Right kidney (tissue), 1 donor: Measurements from ENCODE around the gene GPR63.

Source experiments
- DNase-seq: peaks from one replicate; pipeline ENCODE4 v3.0.0-alpha.2; 2016

Gene GPR63

DNA sequence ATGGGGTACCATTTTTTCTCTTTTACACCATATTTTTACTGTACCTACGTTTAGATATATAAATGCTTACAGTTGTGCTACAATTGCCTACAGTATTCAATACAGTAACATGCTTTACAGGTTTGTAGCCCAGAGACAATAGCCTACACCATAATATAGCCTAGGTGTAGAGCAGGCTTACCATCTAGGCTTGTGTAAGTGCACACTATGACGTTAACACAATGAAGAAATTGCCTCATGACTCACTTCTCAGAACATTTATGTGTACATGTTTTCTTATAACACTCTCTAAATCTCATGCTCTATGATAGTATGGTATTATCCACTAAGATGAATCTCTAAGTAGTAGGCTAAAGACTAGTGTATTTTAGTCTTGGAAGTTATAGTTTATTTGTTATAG is 13.5 kb downstream of the GPR63 start:
- no peak for DNase-seq

DNA sequence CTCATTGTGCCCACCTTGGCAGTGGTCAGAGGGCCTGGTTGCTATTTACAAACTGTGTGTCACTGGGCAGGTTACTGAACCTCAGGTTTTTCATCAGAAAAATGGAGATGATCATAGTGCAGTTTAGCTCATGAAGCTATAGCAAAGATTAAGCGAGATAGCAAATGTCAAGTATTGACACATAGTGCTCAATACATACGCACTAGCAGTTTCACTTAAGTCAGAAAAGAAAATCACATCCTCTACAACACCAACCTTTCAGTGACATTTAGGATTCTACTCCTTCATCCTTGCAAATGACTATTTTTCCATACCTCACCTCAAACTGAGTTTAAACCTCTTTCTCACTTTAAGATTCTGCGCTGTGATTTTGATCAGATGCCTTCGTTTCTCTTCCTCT is 16.2 kb downstream of the GPR63 start:
- DNase-seq, result no peak

DNA sequence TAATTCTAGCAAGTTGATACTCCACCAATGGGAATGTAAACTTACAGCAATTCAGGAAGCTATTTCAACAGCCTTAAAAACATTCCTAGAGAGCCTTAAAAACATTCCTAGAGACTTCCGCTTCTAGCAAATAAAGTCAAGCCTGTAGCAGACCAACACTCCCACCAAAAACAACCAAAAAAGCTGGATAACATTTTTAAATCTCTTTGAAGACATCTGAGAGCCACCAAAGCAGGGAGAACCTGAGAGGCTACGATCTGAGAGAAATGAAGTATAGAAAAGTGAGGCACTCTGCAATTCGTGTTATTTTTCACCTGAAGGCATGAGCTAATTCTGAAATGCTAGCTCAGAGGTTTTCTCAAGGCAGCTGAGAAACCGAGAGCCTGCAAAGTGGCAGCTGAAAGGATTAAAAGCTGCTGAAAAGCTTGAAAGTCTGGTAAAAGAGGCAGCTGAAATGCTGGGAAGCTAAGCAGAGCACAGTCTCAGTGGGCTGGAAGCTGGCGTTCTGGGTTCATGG is 20.9 kb downstream of the GPR63 start:
- peak; percentile 46 for DNase-seq

DNA sequence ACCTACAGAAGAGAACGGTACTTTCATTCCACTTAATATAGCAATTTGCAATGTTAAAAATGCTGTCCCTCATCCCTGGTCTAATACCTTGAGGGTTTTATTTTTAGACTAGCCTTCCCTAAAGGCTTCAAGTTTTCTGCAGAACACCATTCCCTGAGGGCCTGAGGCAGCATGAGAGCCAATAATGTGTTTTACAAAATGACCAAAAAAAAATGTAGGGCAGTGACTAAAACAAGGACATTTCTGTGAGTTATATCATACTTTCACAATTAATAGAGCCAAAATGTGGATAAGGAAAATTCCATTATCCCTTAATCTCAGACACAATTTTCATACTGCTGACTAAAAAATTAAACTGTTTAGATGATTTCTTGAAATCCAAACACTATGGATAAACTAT is 22.7 kb downstream of the GPR63 start:
- no peak for DNase-seq

DNA sequence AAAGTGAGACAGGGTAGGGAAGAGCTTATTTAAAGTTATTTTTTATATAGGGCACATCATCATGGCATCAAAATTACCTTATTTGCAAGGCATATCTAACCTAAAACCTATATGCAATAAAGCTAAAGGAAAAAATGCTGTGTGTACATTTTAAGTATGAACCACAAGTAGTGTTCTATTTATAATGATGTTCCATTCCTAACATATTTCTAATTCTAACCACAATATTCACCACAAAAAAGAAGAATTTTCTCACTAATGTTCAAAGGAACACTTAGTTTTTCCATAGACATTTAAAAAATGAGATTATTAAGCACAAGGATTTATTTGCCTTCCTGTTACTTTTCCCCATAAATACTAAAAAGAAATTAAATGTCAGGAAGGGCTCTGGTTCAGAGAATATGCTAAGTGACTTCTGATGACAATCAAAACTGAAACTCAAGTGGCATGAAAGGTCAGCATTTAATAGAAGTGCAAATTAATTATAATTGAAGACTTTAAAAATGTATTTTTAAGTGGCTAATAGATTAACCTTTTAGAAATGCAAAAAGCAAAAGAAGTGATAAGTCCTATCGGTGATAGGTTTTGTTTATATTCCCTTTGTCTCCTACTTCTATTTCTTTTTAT is 25.1 kb downstream of the GPR63 start:
- no peak for DNase-seq

DNA sequence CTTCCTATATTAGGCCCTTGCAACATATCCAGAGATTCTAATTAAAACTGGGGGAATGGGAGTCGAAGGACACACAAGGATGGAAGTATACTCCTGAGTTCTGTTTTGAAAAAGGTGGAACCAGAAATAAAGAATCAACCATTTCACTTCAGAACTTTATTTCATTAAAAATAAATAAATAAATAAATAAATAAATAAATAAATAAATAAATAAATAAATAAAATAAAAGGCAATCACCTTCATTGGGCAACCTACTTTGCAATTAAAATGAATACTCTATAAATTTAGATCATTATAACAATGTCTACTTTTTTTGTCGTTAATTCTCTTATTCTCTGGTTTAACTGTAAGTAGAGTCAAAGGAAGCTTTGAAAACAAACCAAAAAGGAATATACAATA is 25.6 kb downstream of the GPR63 start:
- DNase-seq, result no peak

DNA sequence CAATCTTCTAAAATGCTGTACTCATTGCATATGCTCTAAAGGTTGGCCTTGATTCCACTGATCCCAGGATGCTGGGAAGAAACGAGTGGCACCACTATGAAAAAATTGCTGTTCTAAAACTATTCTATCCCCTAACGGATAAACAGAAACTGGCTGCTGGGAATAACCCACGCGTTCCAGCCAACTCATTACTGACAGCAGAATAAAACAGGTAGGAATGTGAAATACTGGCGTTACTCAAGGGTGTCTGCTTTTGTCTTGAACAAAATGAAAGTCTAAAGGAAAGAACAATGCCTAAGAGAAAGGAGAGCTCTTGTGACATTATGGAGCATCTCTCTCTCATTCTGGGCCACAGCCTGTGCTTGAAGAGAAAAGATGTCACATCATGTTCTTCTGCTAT is 26.1 kb downstream of the GPR63 start:
- no peak for DNase-seq

DNA sequence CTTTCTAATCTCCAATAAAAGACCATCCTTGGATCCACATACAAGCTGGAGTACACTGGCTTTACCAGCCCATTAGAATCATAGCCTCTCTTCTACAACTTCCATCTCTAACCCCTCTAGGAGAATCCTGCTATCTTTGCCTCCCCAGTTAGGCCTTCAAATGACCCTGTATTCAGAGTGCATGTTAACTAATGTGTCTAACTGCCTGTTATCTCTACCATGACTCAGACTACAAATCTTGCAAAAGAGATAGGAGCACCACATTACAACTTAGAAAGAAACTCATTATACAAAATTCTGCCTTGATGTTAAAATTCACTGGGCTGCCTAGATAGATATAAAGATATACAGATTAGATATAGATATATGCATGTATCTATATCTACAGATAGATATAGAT is 28.2 kb downstream of the GPR63 start:
- no peak for DNase-seq

DNA sequence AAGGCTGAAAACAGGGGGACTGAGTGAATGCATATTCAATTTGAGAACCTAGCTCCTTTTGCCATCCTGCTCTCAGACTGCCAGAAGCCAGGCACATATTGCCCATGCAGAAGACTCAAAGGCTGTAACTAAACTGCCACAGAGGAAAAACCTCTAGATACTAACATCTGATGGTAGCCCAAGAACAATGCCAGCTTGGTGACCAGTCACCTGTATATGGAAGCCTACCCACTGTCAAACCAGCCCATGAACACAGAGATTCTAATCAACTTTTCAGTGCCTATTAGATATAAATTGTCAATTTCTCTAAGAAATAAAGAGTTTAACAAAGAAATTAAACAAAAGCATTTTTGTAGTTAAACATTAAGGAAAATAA is 34.2 kb downstream of the GPR63 start:
- DNase-seq, result no peak

DNA sequence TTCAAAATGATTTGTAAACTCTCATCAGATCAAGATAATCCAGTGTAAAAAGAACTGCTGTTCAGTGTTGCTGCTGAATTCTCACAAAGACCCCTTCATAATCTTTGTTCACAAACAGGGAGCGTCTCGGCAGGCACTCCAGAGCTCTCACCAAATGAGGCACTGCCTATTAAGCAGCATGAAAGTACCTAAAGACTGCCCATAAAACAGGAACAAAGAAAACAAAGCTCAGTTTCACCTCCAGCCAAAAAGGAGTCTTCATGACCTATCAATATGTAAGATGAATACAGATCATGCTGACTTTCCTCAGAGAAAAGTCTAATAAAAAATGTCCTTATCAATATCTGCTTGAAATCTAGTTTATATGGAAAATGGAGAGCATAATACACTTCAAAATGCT is 41.8 kb downstream of the GPR63 start:
- no peak for DNase-seq

DNA sequence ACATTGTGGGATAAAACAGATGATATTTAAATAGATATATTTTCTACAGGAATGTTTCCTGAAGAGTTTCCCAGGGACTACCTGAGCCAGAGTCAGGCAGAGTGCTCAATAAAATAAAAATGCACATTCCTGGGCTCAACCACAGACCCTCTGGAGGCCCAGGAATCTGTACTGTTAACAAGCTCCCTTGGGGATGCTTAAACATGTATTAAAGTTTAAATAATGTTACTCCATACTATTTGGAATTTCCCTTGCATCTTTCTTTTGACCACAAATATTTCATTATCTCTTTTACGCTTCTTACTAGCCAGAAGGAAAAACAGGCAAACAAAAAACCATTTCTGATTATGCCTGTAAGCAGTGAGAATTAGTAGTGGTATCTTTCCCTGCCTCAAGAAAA is 42.3 kb downstream of the GPR63 start:
- DNase-seq, result no peak

DNA sequence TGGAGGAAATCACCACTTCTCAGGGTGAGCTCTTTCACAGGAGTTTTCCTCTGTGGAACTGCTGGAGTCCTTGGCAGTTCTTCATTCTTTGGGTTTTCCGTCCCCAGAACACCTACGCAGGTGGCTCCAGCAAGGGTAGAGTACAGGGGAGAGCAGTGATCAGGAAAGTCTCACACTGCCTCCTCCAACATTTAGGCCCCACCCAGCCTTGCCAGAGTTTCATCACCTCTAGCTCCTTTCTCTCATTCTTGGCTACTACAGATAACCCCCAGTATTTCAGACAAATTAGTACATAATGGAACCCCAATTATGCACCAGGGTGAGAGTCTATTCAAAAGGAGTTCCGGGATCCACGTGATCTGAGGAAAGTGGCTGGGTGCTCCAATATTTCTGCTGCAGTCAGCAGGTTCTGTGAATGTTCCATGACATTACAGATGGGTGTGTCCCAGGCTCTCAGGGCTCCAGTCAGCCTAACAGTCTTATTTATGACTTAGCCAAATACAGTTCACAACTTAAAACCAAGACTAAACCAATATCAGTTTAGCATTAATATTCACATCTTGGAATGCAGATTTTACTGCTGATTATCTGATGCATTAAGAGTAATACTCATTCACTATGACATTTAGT is 44.6 kb downstream of the GPR63 start:
- DNase-seq, result no peak

DNA sequence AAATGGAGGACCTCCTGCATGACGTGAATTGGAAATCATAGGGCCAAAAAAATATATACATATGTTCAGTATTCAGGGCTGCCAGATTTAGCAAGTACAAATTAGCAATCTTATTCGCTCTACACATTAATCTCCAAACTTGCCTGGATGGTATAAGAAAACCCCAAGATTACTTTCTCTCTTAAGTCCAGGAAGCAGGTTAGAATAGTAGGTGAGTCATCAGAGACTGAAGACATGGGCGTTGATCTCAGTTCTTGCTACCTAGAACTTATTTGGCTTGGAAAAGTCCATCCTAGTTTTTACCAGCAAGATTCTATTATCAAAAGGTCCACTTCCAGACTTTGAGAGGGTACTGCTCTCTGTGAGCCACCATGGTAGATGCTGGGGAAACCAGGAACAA is 47.4 kb downstream of the GPR63 start:
- no peak for DNase-seq

DNA sequence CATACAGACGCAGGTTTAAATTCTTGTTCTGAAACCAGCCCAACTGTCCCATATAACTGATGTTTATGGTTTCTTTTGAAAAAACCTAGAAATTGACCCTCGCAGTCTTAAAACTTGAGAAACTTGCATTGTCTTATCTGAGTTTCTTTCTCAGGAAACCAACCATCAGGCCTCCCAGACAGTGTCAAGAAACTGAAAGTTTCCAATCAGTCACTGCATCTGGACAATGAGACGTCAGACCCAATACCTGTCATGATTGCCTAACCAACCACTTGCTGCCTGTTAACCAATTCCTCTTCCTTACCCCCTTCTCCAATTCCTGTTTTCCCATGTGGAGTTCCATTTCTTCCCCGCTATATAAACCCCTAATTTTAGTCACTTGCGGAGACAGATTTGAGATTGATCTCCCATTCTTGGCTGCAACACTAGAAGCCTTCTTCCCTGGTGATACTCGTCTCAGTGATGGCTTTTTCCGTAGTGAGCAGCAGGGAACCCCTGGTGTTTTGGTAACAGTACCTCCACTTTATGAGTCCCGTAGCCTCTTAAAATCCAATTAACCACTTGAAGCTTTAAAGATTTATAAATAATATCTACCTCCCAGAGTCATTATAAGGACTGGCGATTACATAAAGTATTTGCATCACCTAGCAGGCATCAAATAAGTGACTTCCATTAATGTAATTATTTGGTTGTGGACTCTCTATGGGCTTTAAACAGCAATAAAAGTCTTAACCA is 49.3 kb downstream of the GPR63 start:
- DNase-seq, result no peak

DNA sequence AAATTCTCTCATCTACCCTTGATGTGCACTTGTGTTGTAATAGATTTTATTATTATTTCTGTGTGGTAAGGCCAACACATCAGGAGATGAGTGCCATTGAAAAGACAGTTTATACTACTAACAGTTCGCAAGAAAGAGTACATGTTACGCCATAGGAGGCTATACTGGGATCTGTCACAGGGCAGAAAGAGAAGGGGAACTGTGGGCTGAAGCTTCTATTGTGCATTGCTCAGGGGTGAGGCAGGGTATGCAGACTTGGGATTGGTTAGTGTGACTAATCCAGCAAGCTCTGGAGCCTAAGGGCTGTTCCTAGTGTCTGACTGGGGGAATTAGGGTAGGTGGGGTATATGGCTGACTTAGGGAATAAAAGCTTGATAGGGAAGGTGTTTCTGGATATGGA is 50.9 kb downstream of the GPR63 start:
- no peak for DNase-seq

DNA sequence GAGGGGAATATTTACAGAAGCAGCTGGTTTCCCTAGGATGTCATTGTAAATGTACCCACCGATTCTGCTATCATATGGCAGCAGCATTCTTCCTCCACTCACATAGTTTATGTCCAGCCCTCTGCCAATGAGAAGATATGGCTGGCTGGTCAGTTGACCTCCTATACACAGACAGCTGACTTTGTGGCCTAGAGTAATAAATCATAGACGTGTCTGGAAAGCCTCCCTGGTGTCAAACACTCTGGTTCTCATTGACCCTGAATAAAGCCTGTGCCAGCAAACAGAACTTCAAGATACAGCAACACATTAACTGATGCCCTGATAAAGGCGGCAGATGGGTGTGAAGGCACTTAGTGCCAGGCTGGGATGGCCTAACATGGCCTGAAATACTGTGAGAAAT is 52.6 kb downstream of the GPR63 start:
- DNase-seq, result no peak

DNA sequence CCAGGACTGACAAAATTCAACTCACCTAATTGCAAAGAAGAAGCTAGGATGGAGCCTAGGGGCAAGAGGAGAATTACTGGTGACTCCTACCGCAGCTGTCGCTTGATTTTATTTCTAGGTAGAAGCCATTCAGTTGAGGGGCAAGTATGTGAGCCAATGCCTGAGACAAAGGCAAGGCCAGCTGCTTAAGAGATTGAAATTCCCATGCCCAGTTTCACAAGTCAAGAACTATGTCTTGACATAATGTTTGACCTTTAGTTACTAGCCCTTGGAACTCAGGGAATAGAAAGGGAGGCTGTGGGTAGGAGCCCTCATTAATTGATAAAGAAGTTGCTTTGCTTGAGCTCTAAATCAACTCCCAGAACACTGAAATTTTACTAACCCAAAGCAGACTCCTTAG is 54.0 kb downstream of the GPR63 start:
- DNase-seq, result no peak

DNA sequence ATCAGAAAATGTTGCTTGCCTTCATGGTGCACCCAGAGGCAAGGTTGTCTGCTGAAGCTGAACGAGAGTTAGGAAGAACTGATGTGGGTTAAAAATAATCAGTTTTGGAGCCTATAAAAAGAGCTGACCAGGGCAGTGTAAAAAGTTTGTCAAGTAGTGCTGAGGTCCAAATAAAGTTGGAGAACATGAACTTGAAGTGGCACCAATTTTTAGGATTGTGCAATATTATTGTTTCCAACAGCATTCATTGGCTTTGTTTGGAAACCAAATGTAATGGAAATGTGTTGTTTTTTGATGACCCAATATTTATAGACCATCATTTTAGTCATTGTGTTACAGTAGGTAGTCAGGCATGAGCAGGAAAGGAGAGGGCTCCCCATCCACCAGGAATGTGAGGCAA is 55.7 kb downstream of the GPR63 start:
- no peak for DNase-seq

DNA sequence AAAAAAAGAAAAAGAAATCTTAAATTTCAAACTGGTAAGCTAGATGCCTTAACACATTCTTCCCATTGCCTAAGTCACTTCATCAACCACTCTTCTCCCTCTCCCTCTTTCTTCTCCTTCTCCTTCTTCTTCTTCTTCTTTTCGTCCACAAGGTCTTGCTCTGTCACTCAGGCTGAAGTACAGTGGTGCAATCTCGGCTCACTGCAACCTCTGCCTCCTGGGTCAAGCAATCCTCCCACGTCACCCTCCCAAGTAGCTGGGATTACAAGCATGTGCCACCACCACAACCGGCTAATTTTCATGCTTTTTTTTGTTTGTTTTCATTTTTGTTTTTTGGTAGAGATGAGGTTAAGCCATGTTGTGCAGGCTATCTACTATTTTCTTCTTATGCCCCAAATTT is 60.2 kb downstream of the GPR63 start:
- no peak for DNase-seq

DNA sequence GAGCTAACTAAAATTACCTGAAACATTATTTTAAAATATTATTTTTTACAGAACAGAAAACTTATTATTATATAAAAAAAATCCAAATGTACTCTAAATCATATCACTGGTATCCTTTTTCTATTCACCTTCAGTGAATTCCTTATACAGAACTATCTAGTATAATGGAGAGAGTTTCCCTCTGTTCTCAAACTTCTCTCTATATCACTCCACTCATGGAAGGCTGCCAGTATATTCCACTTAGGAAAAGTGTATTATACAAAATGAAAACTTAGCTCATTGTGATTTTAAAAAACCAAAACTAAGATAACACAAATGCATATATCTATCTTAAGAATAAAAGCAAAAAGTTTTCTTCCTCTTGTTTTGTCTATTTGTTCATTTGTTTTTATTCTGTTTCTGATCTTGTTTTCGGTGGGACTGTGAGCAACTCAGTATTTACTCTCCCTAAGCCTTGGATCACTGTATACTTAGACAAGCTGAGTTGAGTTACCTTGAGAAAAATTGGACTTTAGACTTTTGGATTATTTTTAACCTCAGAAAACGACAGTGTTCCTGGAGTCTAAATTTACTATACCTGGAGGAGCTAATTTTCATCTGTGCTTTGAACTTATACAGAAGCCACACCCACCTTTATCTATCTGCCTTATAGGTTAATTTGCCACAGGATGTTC is 61.4 kb downstream of the GPR63 start:
- no peak for DNase-seq

DNA sequence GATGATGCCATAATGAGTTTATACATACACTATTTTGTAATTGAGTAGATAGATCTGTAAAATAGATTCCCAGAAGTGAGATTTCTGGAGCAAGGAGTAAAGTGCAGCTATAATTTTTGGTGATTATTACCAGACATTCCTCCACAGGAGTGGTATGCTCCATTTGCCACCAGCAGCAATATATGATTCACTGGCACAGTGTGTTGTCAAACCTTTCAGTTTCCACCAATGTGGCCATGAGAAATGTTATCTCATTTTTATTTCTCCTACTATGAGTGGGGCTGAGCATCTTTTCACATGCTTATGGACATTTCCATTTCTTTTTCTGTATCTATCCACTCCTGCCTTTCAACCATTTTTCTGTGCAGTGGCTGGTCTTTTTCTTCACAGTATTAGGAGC is 70.5 kb downstream of the GPR63 start:
- no peak for DNase-seq

DNA sequence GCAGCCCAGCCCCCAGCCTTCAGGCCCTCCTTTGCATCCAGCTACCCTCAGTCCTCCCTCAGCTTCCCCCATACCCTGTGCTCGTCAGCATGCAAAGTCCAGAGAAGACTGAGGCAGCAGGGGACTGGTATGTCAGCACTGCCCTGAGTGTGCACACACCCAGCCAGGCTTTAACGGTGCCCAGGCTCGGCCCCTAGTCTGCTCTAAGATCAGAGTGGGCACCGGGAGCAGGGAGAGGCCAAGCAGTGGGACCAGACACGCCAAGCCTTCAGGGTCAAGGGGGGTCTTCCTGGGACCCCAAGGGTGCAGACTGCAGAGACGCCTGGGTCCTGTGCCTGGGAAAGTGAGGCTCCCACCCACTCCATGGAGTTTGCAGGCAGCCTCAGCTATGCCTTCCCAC is 74.7 kb downstream of the GPR63 start:
- no peak for DNase-seq

DNA sequence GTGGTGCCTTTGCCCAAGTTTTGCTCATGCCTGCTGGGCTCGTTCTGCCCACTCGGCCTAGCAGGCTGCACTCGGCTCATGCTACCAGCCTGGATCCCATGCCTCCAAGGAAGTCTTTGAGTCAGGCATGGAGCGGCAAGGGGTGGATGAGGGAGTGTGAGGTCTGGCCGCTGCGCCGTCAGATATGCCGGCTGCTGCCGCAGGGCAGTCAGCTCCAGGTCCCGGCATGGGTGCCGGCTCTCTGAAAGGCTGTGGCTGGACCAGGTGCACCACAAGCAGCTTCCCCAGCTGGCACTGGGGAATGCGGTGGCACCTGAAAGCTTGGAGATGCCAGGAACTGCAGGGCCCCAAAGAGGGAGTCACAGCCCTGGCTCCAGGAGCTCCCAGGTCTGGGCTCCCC is 75.5 kb downstream of the GPR63 start:
- DNase-seq, result no peak
